Omental fat pad (tissue), 4 donors: ENCODE data around the gene TRIM58. TPM values are rescaled to one million over a fixed set of nuclear protein-coding genes. Genes with fewer than 3 reads are reported as not detected.

ENCODE experiments used
- ATAC-seq: fragments of 150-250 bp; one replicate; pipeline ENCODE4 v1.9.1; 2016; ENCODE audit warnings: mild to moderate bottlenecking, moderate library complexity; ENCODE audit not compliant: low FRiP score
- DNase-seq: peaks from one replicate; pipeline ENCODE4 v3.0.0-alpha.2; 2019; ENCODE audit warnings: low spot score
- total RNA-seq, 4 donors: library from RNA; depleted of rRNA; stranded (reverse); fragments of >200 nt; gene quantifications; one replicate each; pipeline ENCODE4 v1.1.0, GENCODE V29; 2016
- TF ChIP-seq, protein P1 (sequence below), 3 donors: fragments of 450-650 bp; IDR thresholded peaks; one replicate each; pipeline ENCODE4 v1.5.1; 2016 to 2017; ENCODE audit warnings: antibody characterized with exemption in 3 of 3, mild to moderate bottlenecking in 3 of 3, moderate library complexity in 2 of 3

The TRIM58 gene, protein sequence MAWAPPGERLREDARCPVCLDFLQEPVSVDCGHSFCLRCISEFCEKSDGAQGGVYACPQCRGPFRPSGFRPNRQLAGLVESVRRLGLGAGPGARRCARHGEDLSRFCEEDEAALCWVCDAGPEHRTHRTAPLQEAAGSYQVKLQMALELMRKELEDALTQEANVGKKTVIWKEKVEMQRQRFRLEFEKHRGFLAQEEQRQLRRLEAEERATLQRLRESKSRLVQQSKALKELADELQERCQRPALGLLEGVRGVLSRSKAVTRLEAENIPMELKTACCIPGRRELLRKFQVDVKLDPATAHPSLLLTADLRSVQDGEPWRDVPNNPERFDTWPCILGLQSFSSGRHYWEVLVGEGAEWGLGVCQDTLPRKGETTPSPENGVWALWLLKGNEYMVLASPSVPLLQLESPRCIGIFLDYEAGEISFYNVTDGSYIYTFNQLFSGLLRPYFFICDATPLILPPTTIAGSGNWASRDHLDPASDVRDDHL
- total RNA-seq = 1 to 10 TPM in 2 of 4 donors, under 1 TPM in 2; 0.32 to 9.5 (median 1.1) TPM

DNA sequence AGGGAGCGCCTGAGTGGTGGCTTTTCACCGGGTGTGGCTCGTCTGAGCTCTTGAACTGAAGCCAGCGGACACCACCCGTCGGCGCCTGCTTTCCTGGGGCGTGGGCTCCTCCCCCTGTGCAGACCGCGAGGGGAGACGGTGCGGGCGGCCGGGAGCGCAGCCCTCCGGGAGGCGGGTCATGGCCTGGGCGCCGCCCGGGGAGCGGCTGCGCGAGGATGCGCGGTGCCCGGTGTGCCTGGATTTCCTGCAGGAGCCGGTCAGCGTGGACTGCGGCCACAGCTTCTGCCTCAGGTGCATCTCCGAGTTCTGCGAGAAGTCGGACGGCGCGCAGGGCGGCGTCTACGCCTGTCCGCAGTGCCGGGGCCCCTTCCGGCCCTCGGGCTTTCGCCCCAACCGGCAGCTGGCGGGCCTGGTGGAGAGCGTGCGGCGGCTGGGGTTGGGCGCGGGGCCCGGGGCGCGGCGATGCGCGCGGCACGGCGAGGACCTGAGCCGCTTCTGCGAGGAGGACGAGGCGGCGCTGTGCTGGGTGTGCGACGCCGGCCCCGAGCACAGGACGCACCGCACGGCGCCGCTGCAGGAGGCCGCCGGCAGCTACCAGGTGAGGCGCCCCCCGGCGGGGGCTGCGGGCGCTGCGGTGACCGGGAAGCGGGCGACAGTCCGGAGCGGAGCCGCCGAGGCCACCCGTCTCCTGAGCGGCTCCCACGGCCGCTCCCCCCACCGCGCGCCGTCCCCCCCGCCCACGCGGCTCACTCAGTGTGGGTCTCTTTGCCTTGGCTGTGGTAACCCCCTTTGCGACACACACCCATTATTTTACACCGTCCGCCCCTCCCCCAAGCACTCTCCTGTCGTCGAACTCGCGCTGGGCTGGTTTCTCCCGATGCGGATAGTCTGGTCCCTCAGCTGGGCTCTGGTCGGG is at the start of gene TRIM58:
Gene TRIM58 (plus strand): TSS at position 119 of the 916 bp plus-strand sequence. CDS start 60 bp downstream, at position 179.
- ATAC-seq (peak; percentile 63), DNase-seq (no peak)
- TF ChIP-seq, protein P1, sequence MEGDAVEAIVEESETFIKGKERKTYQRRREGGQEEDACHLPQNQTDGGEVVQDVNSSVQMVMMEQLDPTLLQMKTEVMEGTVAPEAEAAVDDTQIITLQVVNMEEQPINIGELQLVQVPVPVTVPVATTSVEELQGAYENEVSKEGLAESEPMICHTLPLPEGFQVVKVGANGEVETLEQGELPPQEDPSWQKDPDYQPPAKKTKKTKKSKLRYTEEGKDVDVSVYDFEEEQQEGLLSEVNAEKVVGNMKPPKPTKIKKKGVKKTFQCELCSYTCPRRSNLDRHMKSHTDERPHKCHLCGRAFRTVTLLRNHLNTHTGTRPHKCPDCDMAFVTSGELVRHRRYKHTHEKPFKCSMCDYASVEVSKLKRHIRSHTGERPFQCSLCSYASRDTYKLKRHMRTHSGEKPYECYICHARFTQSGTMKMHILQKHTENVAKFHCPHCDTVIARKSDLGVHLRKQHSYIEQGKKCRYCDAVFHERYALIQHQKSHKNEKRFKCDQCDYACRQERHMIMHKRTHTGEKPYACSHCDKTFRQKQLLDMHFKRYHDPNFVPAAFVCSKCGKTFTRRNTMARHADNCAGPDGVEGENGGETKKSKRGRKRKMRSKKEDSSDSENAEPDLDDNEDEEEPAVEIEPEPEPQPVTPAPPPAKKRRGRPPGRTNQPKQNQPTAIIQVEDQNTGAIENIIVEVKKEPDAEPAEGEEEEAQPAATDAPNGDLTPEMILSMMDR (IDR thresholded peaks at IDR 0.05) = no peak

DNA sequence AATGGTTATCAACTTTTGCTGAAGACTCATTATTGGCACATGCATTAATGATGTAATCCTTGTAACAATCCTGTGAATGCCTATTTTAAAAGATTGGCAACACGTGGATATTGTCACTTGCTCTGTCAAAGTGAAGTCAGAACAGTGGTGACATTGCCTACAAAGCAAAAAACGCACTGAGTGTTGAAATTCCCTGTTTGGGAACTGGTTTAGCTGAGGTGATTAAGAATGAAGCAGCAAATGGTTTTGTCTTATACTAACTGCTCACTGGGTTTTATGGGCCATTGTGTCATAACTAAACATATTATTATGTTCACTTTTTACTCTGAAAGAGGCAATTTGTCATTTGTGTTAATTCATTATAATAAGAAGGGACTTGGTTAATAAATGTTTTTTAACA is 44.4 kb upstream of the TRIM58 start:
- TF ChIP-seq, protein P1 (IDR thresholded peaks at IDR 0.05) = no peak
- DNase-seq (no peak), ATAC-seq (no peak)

DNA sequence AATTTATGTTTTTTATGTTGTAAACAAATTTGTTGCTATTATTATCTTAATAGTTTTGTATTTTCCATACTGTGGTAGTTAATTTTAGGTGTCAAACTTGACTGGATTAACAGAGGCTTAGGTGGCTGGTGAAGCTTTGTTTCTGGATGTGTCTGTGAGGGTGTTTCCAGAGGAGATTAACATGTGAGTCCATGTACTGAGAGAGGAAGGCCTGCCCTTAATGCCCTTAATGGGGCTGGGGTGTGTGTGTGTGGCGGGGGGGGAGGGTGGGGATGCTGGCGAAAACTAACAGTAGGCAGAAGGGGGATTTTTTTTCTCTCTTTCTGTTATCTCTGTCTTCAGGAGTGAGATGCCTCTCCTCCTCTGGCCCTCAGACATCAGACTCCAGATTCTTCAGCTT is 34.9 kb upstream of the TRIM58 start:
- TF ChIP-seq, protein P1 (IDR thresholded peaks at IDR 0.05) = no peak

DNA sequence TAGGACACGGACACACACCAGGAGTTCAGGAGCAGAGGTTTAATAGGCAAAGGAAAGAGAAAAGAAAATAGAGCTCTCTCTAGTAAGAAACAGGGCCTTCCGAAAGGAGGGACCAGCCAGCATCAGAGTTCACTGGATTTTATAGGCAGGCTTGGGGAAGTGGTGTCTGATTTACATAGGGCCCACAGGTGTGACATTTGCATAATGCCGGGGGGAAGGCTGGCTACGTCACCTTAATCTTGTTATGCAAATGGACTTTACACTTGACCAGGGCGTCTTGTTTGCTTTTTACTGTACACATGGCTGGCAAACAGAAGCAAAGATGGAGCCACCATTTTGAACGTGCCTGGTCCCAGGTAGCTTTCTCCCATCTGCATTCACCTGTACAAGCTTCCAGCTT is 33.0 kb upstream of the TRIM58 start, which contains the start of gene OR14A16:
Gene OR14A16 (minus strand): TSS at position 97 of the 400 bp plus-strand sequence. CDS start 8,390 bp downstream, outside the sequence.
- DNase-seq = no peak
- ATAC-seq = no peak
- TF ChIP-seq, protein P1 (IDR thresholded peaks at IDR 0.05) = no peak

More for the DNA sequence above, 34.9 kb upstream of the TRIM58 start:
- ATAC-seq (no peak), DNase-seq (no peak)

DNA sequence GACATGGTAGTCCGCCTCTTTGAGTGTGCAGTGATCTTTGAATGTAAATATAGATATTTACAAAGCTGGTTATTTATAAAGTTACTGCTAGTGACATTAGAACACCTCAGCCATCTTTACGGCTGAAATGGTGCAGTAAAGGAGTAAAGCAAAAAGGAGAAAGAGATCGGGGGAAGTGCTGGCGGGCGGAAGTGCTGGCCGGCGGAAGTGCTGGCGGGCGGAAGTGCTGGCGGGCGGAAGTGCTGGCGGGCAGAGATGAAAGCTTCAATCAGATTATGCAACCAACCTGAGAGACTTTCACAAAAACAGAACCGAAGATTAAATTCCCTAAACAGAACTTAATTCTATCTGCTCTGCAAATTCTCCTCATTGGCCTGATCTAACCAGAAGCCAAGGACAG is 31.6 kb upstream of the TRIM58 start:
- DNase-seq = no peak
- TF ChIP-seq, protein P1 (IDR thresholded peaks at IDR 0.05) = no peak
- ATAC-seq = no peak

DNA sequence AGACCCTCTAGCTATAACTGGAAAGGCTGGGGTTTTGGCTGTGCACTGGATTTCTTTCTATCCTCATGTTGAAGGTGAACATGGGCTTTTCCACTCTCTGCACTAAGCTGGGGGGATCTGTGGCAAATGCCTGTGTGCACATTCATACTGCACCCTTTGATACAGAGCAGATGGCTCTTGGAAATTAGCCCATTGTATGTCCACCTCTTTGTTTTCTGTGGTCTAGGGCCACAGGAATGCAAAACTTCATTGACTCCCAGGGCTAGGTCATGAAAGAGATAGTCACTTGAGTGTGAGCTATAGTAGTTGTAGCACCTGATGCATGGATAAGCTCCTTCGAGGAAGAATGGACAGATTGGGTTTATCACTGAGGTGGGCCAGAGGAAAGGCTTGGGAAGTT is 27.3 kb upstream of the TRIM58 start:
- TF ChIP-seq, protein P1 (IDR thresholded peaks at IDR 0.05) = no peak
- ATAC-seq (no peak), DNase-seq (no peak)
